Stimulated activated CD4-positive, alpha-beta T cell treated with anti-CD3 and anti-CD28 coated beads, Interleukin-2, amount 100 ng/mL, for 24 hours (primary cell): ENCODE measurements around the gene TAS2R4.
"Not testable (repeated sequence)": the region's sequence is repeated elsewhere in the genome, so short reads cannot be mapped to it uniquely, and the experiment has no call there.

ENCODE experiments used
- DNase-seq, 2 donors: peaks; one replicate each; pipeline ENCODE4 v3.0.0-alpha.2; 2020

The TAS2R4 gene, protein sequence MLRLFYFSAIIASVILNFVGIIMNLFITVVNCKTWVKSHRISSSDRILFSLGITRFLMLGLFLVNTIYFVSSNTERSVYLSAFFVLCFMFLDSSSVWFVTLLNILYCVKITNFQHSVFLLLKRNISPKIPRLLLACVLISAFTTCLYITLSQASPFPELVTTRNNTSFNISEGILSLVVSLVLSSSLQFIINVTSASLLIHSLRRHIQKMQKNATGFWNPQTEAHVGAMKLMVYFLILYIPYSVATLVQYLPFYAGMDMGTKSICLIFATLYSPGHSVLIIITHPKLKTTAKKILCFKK

DNA sequence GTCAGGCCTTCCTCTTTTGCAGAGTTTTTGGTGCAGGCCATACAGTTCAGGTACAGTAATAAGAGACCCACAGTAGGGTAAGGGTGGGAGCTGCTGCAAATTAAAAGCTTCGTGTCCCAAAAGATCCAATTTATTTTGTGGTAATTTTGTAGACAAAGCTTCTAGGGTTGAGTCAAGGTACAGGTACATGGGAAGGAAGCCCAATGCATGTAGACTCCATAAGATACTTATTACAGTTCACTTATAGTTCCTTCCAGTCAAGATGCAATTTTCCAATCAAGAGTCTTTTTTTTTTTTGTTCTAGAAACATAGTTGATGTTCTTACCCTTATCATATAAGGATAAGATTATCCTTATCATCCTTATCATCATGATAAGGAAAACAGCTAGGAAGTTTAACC is at the start of gene TAS2R4:
TAS2R4 (plus strand) TSS at position 301 of the 400 bp plus-strand sequence. CDS start 1,815 bp downstream, outside the sequence.
- no peak for DNase-seq

DNA sequence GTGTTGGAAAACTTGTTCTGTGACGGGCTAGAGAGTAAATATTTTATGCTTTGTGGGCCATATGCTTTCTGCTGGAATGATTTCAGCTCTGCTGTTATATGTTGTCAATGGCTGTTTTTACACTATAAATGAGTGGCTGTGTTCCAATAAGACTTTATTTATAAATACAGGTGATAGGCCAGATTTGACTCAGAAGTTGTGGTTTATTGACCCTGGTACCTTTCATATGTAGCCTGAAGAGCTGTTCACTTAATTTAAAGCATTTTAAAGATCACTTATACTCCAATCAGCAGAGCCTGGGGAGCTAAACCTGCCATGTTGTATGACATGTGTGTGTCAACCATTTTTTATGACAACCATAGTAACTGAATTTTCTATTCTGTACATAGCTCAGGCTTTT is 47.5 kb upstream of the TAS2R4 start:
- DNase-seq: no peak

DNA sequence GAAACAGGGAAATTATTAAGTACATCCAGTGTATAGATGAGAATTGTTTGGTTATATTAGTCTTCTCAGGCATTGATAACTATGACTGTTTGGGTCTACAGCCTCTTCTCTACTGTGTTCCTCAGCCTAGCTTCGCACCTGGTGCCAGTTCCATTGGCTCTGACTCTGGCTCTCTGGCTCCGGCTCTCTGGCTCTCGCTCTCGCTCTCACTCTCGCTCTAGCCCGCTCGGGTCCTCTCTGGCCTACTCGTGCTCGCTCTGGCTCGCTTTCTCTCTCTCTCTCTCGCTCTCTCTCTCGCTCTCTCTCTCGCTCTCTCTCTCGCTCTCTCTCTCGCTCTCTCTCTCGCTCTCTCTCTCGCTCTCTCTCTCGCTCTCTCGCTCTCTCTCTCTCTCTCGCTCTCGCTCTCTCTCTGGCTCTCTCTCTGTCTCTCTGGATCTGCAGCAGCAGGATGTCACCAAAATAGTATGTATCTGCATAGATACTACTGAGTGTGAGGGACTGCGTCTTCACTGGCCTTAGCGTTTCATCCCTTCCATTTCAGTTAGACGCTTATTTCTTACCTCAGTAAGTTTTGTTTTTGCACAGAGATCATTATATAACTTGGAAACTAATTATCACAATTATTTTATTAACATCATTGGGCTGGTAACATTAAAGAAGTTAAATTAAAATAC is 44.9 kb upstream of the TAS2R4 start:
- no peak for DNase-seq

- DNase-seq: no peak
Observed at GRCh38 chr7:141737118-141737835, 39.2 kb upstream of the TAS2R4 start.

- DNase-seq: peak; percentile 89 to 90
Observed at GRCh38 chr7:141737836-141738591, 38.5 kb upstream of the TAS2R4 start, which contains the start of gene SSBP1. Gene SSBP1 (plus strand): TSS chr7:141738358. CDS start chr7:141739167, 809 bp downstream.

DNA sequence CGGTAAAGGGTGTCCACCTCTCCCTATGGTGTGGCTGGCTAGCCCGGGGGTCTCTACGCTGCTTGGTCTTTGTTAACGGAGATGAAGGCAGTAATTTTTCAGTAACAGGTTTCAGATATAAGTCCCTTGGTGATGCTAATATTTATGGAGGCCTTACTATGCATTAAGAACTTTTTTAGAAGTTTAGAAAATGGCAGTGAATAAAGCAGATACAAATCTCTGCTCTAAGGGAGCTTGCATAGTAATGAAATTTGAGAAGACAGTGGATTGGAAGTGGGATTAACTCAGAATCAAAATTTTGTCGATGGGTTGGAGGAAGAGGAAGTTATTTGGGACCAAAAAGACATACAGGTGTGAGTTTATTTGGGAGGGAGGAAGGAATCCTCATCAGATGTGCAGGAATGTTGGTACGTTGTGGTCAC is 37.9 kb upstream of the TAS2R4 start:
- DNase-seq: no peak

DNA sequence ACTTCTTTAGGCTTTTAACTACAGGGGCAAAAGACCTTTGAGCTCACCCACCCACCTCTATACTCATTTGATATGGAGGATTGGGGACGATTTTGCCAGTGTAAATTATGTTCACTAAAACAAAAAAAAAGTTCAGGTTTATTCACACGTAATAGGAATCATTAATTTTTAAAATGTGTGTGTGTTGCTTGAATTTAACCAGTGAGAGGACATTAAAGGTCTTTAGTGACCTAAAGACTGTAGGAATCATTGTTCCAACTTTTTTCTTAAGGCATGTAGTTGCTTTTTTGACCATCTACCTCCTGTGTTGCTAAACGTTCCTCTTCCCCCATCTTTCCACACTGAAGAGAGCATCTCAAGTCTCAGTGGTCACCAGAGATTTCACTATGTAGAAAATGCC is 37.2 kb upstream of the TAS2R4 start:
- no peak for DNase-seq

- DNase-seq: no peak
Observed at GRCh38 chr7:141742229-141742628, 34.2 kb upstream of the TAS2R4 start.

DNA sequence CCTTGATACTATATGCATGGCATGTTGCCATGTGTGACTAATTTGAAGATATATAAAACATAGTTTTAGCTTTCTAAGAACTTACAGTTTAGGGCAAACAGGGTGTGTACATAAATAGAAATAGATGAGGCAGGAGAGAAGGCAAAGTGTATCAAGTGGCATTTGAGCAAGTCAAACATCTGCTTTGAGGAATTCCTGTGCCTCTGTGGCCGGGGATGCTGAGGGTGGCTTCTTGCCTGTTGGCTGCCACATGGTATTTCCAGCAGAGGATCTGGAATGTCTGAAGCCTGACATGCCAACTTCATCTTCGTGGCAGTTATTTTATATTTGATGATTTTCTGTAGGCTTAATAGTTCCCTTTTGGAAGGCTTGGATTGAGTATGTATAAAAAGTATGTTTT is 32.3 kb upstream of the TAS2R4 start:
- no peak for DNase-seq

DNA sequence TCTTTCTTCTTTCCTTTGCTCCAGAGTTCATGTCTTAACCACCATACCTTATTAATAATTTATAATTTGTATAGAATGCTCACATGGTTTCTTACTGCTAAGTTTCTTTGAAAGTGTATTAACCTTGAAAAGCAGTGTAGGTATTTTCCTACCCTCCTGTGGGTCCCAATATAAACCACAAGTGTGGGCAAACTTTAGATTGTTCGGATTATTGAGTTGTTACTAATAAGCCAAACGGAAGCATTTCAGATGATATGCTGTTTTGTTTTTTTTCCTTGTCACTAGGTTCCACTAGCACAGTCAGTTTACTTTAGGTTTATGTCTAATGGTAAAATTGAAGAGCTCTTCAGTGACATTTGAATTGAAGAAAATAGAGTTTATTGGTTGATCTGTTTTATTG is 28.1 kb upstream of the TAS2R4 start:
- no peak for DNase-seq

DNA sequence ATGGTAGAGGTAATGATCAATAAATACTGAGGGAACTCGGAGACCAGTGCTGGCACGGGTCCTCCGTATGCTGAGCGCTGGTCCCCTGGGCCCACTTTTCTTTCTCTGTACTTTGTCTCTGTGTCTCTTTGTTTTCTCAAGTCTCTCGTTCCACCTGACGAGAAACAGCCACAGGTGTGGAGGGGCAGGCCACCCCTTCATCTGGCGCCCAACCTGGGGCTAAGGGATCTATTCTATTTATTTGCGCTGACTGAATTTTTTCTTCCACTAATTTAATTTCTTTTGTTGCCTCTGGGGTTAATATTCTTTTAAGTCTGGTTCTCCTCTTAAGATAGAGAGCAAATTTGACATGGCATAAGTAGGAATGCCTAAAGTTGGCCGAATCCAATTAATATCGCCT is 24.6 kb upstream of the TAS2R4 start:
- DNase-seq: not testable (repeated sequence)

- no peak for DNase-seq
Observed at GRCh38 chr7:141752634-141753033, 23.8 kb upstream of the TAS2R4 start.

GRCh38 chr7:141754939-141755338 is 21.5 kb upstream of the TAS2R4 start:
- DNase-seq: no peak

DNA sequence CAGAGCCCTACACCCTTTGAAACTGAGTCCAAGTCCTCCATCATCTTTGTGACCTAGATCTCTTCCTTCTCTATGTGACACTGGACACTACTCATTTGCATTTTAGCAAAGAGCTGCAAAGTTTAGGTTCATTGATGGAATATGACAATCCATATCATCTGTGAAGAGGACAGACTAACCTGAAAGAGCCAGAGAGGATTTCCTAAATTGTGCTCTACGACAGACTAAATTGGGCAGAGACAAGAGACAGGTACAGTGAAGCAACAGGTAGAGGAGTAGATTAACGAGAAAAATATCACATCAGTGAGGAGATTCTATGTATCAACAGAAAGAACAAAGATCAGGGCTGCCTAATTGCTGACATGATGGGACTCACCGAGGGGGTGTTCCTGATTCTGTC is 12.7 kb upstream of the TAS2R4 start, which contains the start of gene TAS2R3:
TAS2R3 (plus strand) TSS at position 301 of the 400 bp plus-strand sequence; CDS start at position 363, 62 bp downstream.
- no peak for DNase-seq

- DNase-seq: not testable (repeated sequence)
Observed at GRCh38 chr7:141770083-141770583, 6.3 kb upstream of the TAS2R4 start.

DNA sequence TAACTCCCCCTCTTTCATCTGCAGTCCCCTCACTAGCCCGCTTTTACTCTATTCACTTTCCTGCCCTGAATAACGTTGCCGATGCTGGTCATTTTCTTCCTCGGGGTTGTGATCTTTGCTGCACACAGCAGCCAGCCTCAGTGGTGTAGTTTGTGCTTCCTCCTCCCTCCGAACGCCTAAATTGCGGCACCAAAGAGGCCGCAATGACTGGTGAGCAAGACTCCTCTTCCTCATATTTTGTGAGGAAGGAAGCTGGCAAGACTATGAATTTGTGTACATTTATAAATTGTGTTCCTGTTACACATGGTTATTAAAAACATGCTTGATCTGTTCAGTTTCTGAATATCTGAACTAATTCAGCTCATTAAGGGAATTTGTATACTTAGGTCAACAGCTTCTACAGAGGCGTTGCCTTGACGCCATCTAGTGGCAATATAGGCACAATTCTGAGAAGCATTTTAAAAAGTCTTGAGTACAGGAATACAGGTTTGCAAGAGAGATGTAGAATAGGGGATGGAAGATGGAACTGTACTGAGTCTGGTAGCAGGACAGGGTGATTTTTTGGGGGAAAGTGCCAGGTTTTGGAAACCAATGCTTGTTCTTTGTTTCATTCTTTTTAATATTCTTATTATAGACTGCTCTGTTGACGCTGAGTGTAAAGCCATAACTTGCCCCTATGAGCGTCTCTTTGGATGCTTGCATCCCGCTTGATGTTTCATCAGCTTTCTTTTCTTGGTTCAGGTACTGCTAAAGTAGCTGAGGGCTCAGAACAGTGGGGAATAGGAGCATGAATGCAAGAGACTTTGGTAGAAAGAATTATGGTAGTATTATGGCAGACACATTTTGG is 9.5 kb downstream of the TAS2R4 start:
- peak; percentile 18 for DNase-seq

DNA sequence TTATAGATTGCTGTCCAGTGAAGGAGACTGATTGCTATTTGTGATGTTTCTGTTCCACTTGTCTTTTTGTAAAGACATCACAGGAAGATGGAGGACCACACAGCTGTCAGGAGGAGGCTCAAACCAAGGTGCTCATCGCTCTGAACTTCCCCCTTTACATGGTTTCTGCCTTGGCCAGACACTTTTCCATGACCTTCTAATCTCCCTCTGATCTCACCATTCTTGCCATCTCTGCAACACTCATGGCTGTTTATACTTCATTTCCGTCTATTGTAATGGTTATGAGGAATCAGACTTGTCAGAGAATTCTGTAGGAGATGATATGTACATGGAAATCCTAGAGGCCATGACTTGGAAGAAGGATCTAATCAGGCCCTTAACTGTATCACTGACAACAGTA is 11.8 kb downstream of the TAS2R4 start:
- DNase-seq: no peak

- no peak for DNase-seq
Observed at GRCh38 chr7:141789917-141790316, 13.4 kb downstream of the TAS2R4 start, which contains the start of gene TAS2R5. Gene TAS2R5 (plus strand): TSS chr7:141790217. CDS start chr7:141790362, 145 bp downstream.

DNA sequence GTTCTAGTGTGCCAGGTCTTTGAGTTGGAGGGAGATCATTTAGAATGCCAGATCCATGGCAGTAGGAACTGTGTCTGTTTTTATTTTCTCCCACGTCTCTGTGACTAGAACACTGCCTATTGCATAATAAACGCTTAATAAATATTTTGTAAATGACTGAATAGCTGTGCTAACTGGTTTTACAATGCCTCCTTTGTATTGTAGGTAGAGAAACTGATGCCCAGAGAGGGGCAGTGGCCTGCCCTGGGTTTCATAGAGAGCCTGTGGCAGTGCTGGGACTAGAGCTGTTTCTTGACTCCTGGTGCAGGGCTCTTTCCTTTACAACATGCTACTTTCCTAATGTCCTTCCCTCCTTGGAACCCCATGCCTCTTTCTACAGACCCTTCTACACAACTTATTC is 16.1 kb downstream of the TAS2R4 start:
- DNase-seq: no peak

DNA sequence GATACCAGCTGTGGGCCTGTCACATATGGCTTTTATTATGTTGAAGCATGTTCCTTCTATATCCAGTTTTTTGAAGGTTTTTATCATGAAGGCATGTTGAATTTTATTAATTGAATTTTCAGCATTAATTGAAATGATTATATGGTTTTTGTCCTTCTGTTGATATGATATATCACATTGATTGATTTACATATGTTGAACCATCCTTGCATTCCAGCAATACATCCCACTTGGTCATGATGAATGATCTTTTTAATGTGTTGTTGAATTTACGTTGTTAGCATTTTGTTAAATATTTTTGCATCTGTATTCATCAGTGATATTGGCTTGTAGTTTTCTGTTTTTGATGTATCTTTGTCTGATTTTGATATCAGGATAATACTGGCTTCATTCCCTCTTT is 43.6 kb downstream of the TAS2R4 start:
- no peak for DNase-seq

DNA sequence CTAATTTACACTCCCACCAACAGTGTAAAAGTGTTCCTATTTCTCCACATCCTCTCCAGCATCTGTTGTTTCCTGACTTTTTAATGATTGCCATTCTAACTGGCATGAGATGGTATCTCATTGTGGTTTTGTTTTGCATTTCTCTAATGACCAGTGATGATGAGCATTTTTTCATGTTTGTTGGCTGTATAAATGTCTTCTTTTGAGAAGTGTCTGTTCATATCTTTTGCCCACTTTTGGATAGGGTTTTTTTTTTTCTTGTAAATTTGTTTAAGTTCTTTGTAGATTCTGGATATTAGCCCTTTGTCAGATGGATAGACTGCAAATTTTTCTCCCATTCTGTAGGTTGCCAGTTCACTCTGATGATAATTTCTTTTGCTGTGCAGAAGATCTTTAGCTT is 46.0 kb downstream of the TAS2R4 start:
- not testable (repeated sequence) for DNase-seq
